Activated CD4-positive, alpha-beta T cell treated with anti-CD3 and anti-CD28 coated beads, Interleukin-2, Interleukin-4, amounts not matched to agents 100 ng/mL and 50 ng/mL, durations not matched to agents 16 hours and 8 hours (primary cell): ENCODE measurements around the gene SERHL2.
"Not testable (repeated sequence)": the region's sequence is repeated elsewhere in the genome, so short reads cannot be mapped to it uniquely, and the experiment has no call there.

Source experiments
- DNase-seq: peaks from one replicate; pipeline ENCODE4 v3.0.0-alpha.2; 2020; ENCODE audit warnings: low spot score

SERHL2 gene

GRCh38 chr22:42535082-42535731 is 18.5 kb upstream of the SERHL2 start:
- not testable (repeated sequence) for DNase-seq

GRCh38 chr22:42536166-42536565 is 17.6 kb upstream of the SERHL2 start:
- DNase-seq, result no peak

- not testable (repeated sequence) for DNase-seq
Observed at GRCh38 chr22:42536634-42537033, 17.1 kb upstream of the SERHL2 start.

- DNase-seq, result not testable (repeated sequence)
Observed at GRCh38 chr22:42537199-42537831, 16.4 kb upstream of the SERHL2 start.

- not testable (repeated sequence) for DNase-seq
Observed at GRCh38 chr22:42539236-42539771, 14.5 kb upstream of the SERHL2 start.

GRCh38 chr22:42544686-42545085 is 9.1 kb upstream of the SERHL2 start:
- no peak for DNase-seq

- no peak for DNase-seq
Observed at GRCh38 chr22:42547562-42547961, 6.2 kb upstream of the SERHL2 start.

- DNase-seq, result not testable (repeated sequence)
Observed at GRCh38 chr22:42548126-42548525, 5.6 kb upstream of the SERHL2 start.

- no peak for DNase-seq
Observed at GRCh38 chr22:42548597-42549330, 5.0 kb upstream of the SERHL2 start.

- no peak for DNase-seq
Observed at GRCh38 chr22:42549331-42550060, 4.3 kb upstream of the SERHL2 start.

- not testable (repeated sequence) for DNase-seq
Observed at GRCh38 chr22:42552294-42552647, 1.5 kb upstream of the SERHL2 start.

- DNase-seq, result no peak
Observed at GRCh38 chr22:42560381-42560780, 6.6 kb downstream of the SERHL2 start.

GRCh38 chr22:42560781-42561180 is 7.0 kb downstream of the SERHL2 start:
- DNase-seq, result no peak

GRCh38 chr22:42561856-42562255 is 8.1 kb downstream of the SERHL2 start:
- DNase-seq, result no peak

GRCh38 chr22:42562279-42562678 is 8.5 kb downstream of the SERHL2 start:
- DNase-seq, result no peak

- no peak for DNase-seq
Observed at GRCh38 chr22:42562684-42563083, 8.9 kb downstream of the SERHL2 start.

- DNase-seq, result not testable (repeated sequence)
Observed at GRCh38 chr22:42563943-42564342, 10.2 kb downstream of the SERHL2 start.

- DNase-seq, result no peak
Observed at GRCh38 chr22:42564699-42565098, 10.9 kb downstream of the SERHL2 start.

- no peak for DNase-seq
Observed at GRCh38 chr22:42565956-42566355, 12.2 kb downstream of the SERHL2 start.

GRCh38 chr22:42567950-42568349 is 14.2 kb downstream of the SERHL2 start:
- not testable (repeated sequence) for DNase-seq

- not testable (repeated sequence) for DNase-seq
Observed at GRCh38 chr22:42570580-42570979, 16.8 kb downstream of the SERHL2 start.

GRCh38 chr22:42571068-42571467 is 17.3 kb downstream of the SERHL2 start:
- DNase-seq, result not testable (repeated sequence)
